ENCODE results near the gene CAMKK2.

The CAMKK2 gene

GRCh38 chr12:121196902-121197301 lies 99.6 kb downstream of the CAMKK2 start:
- Histone ChIP-seq H3K27me3 (ENCODE audit: insufficient read depth, low read length, poor library complexity) (no peaks in the 10 kb centered on the region), H3K9me3 (ENCODE audit: insufficient read depth, low read length, severe bottlenecking) (no peaks in the 10 kb centered on the region), H3K4me1 (ENCODE audit: insufficient read depth, low read length) (no peaks in the 10 kb centered on the region), H3K4me2 (ENCODE audit: insufficient read depth, low read length) (no peak overlapping the region), H3K36me3 (ENCODE audit: insufficient read depth, low read length) (no peaks in the 10 kb centered on the region), H3K4me3 (ENCODE audit: low read depth in 1 of 2, low read length in 2 of 2) (no peak overlapping the region), H4K20me1 (ENCODE audit: insufficient read depth, low read length) (no peaks in the 10 kb centered on the region), H3K27ac (ENCODE audit: low read length) (no peak overlapping the region), H3K79me2 (ENCODE audit: insufficient read depth, low read length) (no peaks in the 10 kb centered on the region), H3K9ac (ENCODE audit: low read depth, low read length) (no peak overlapping the region), H2AFZ (ENCODE audit: low read depth, low read length) (peak overlapping the region; percentile 51; the same call in 1 of the 2 replicates)
- ATAC-seq (ENCODE audit: insufficient read depth, low read depth) (no peak; the same call in 2 of the 3 replicates), DNase-seq (no peak)
- no peak for TF ChIP-seq CTCF (IDR thresholded peaks at IDR 0.05; ENCODE audit: borderline replicate concordance, extremely low read depth, low read length, poor library complexity, severe bottlenecking)
- no peak for TF ChIP-seq EZH2 (IDR thresholded peaks at IDR 0.05; ENCODE audit: borderline replicate concordance, low read depth, low read length, severe bottlenecking)

GRCh38 chr12:121191151-121191550 lies 105.4 kb downstream of the CAMKK2 start:
- Histone ChIP-seq H3K9ac (ENCODE audit: low read depth, low read length) (no peak overlapping the region), H3K4me2 (ENCODE audit: insufficient read depth, low read length) (no peak overlapping the region), H2AFZ (ENCODE audit: low read depth, low read length) (no peak overlapping the region), H3K4me1 (ENCODE audit: insufficient read depth, low read length) (no peaks in the 10 kb centered on the region), H3K79me2 (ENCODE audit: insufficient read depth, low read length) (no peaks in the 10 kb centered on the region), H3K9me3 (ENCODE audit: insufficient read depth, low read length, severe bottlenecking) (no peaks in the 10 kb centered on the region), H3K27ac (ENCODE audit: low read length) (no peak overlapping the region), H4K20me1 (ENCODE audit: insufficient read depth, low read length) (no peaks in the 10 kb centered on the region), H3K36me3 (ENCODE audit: insufficient read depth, low read length) (no peaks in the 10 kb centered on the region), H3K4me3 (ENCODE audit: low read depth in 1 of 2, low read length in 2 of 2) (no peak overlapping the region), H3K27me3 (ENCODE audit: insufficient read depth, low read length, poor library complexity) (no peaks in the 10 kb centered on the region)
- DNase-seq = no peak
- TF ChIP-seq CTCF (IDR thresholded peaks at IDR 0.05; ENCODE audit: borderline replicate concordance, extremely low read depth, low read length, poor library complexity, severe bottlenecking) = no peak
- no peak for TF ChIP-seq EZH2 (IDR thresholded peaks at IDR 0.05; ENCODE audit: borderline replicate concordance, low read depth, low read length, severe bottlenecking)
- no peak for ATAC-seq (ENCODE audit: insufficient read depth, low read depth)

GRCh38 chr12:121190523-121191031 lies 105.9 kb downstream of the CAMKK2 start:
- no peaks in the 10 kb centered on the region for H3K27me3 ChIP-seq (ENCODE audit: insufficient read depth, low read length, poor library complexity)
- H3K4me3 ChIP-seq (ENCODE audit: low read depth in 1 of 2, low read length in 2 of 2) = no peak overlapping the region
- no peaks in the 10 kb centered on the region for H3K36me3 ChIP-seq (ENCODE audit: insufficient read depth, low read length)
- H3K9ac ChIP-seq (ENCODE audit: low read depth, low read length) = no peak overlapping the region
- no peak for DNase-seq
- TF ChIP-seq CTCF (IDR thresholded peaks at IDR 0.05; ENCODE audit: borderline replicate concordance, extremely low read depth, low read length, poor library complexity, severe bottlenecking) (no peak), EZH2 (IDR thresholded peaks at IDR 0.05; ENCODE audit: borderline replicate concordance, low read depth, low read length, severe bottlenecking) (no peak)
- H4K20me1 ChIP-seq (ENCODE audit: insufficient read depth, low read length) = no peaks in the 10 kb centered on the region
- H3K79me2 ChIP-seq (ENCODE audit: insufficient read depth, low read length) = no peaks in the 10 kb centered on the region
- H2AFZ ChIP-seq (ENCODE audit: low read depth, low read length) = no peak overlapping the region
- H3K27ac ChIP-seq (ENCODE audit: low read length) = no peak overlapping the region
- H3K4me2 ChIP-seq (ENCODE audit: insufficient read depth, low read length) = no peak overlapping the region
- no peaks in the 10 kb centered on the region for H3K9me3 ChIP-seq (ENCODE audit: insufficient read depth, low read length, severe bottlenecking)
- ATAC-seq (ENCODE audit: insufficient read depth, low read depth) = no peak
- no peaks in the 10 kb centered on the region for H3K4me1 ChIP-seq (ENCODE audit: insufficient read depth, low read length)

All from DND-41 (cell line).